ENCODE data around the gene RHBDD1.

The RHBDD1 gene

DNA sequence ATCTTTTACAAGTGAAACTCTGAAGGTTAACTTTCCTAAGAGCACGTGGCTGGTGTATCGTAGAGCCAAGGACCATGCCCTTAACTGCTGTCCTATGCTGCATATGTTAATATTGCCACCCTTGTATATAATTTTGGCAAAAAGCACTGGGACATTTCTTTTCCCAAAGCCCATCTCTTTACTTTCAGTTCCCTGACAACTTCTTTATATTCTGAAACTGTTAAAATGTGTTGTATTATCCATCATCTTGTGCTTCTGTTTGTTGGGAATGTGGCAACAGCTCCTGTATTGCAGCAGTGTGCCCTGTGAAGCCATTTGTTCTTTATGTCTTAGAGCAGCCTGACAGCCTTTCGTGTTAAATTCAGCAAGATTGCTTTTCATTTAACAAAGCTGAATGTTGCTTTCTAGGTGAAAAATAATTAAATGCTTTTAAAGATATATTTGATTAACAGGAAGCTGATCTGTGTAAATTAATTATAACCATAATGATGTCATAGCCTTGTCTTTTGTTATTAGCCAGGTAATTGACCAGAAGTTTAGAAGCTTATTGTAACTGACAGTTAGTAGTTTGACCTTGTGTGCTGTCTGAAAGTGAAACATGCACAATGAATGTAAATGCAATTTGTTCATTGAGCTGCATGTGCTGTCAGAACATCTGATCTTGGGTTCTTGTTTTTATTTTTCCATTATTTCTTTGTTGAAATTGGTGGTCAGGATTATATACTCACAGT is 9.7 kb downstream of the RHBDD1 start:
- H3K36me3 ChIP-seq (ENCODE audit: insufficient read depth, low read length), result peaks cover 2% of the 10 kb centered on the region; the same call in 1 of the 2 replicates
- H3K4me1 ChIP-seq (ENCODE audit: insufficient read depth, low read length), result no peaks in the 10 kb centered on the region
- H3K9ac ChIP-seq (ENCODE audit: low read depth, low read length), result no peak overlapping the region

DNA sequence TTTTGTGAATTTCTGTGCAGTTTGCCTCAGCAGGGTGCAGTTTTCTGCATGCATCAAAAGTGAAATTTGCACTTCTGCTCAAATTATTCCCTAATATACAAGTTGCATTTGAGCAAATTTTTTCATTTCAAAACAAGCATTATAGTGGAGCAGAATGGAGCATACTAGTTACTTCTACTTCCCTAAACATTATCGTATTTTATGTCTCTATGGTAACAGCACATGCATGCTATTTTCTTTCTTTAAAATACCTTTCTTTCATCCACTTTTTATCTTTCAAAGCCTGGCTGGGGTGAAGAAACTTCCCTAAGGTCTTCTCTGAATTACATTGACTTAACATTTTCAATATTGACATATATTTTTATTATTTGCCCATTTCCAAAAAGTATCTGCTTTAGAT is 11.2 kb downstream of the RHBDD1 start:
- Histone ChIP-seq H3K4me1 (ENCODE audit: insufficient read depth, low read length) (no peaks in the 10 kb centered on the region), H3K9ac (ENCODE audit: low read depth, low read length) (no peak overlapping the region), H3K9me3 (ENCODE audit: control insufficient read depth, insufficient read depth, low read length) (no peaks in the 10 kb centered on the region), H3K36me3 (ENCODE audit: insufficient read depth, low read length) (peaks cover 2% of the 10 kb centered on the region; the same call in 1 of the 2 replicates)

More for the DNA sequence above, 9.7 kb downstream of the RHBDD1 start:
- no peaks in the 10 kb centered on the region for H3K9me3 ChIP-seq (ENCODE audit: control insufficient read depth, insufficient read depth, low read length)

DNA sequence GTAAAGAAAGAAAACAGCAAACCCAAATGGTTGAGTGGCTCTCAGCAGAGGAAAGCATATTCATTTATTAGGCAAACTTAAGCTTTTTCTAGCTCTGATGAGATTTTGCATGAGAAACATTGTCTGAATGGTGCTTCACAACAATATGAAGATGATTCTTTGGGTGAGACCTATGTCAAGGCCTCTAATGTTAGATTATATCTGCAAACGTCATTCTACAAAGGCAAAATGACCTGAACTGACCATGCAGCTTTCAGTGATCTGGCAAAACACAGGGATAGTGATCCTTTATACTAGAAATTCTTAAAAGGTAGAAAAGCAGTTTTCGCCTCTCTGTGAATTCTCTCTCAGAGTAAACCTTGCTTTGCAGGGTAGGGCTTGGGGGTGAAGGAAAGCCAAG is 11.7 kb downstream of the RHBDD1 start:
- no peaks in the 10 kb centered on the region for H3K4me1 ChIP-seq (ENCODE audit: insufficient read depth, low read length)
- H3K9me3 ChIP-seq (ENCODE audit: control insufficient read depth, insufficient read depth, low read length), result no peaks in the 10 kb centered on the region
- peaks cover under 1% of the 10 kb centered on the region; the same call in 1 of the 2 replicates for H3K36me3 ChIP-seq (ENCODE audit: insufficient read depth, low read length)
- H3K9ac ChIP-seq (ENCODE audit: low read depth, low read length), result no peak overlapping the region

DNA sequence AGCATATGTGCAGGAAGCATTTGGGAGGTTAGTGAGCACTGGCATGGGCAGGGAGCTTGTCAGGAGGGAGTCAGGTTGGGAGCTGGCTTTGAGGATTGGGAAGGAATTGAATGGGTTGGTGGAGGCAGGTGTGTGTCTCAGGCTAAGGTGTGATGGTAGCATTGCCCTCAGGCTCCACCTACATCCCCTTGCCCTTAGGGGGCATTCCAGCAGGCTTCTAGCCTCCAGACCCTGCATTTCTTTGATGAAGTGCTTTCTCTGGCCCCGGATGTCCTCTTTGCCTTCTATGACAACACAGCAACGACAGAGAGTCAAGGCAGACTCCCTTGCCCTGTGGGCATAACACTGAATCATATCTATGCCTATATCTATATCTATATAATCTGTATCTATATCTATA is 13.5 kb downstream of the RHBDD1 start:
- H3K9ac ChIP-seq (ENCODE audit: low read depth, low read length), result no peak overlapping the region
- H3K9me3 ChIP-seq (ENCODE audit: control insufficient read depth, insufficient read depth, low read length), result no peaks in the 10 kb centered on the region
- no peaks in the 10 kb centered on the region; the same call in 1 of the 2 replicates for H3K36me3 ChIP-seq (ENCODE audit: insufficient read depth, low read length)

DNA sequence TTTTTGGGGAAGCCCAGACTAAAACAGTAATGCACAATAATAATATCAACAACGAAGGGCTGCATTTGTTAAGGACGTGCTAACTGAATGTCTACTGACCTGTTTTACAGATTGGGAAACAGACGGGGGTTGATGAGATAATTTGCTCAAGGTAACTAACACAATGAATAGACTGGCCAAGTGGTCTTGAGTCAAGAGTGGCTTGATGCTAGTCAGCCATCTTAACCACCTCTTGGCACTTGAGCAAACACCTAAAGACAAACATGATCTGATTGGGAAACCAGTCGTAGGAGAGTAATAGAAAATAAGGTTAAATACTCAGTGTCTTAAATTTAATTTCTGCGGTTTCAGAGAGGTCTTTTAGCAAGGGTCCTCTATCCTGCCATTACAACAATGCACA is 14.2 kb downstream of the RHBDD1 start:
- Histone ChIP-seq H3K4me1 (ENCODE audit: insufficient read depth, low read length) (no peaks in the 10 kb centered on the region), H3K36me3 (ENCODE audit: insufficient read depth, low read length) (no peaks in the 10 kb centered on the region; the same call in 1 of the 2 replicates), H3K9ac (ENCODE audit: low read depth, low read length) (no peak overlapping the region), H3K9me3 (ENCODE audit: control insufficient read depth, insufficient read depth, low read length) (no peaks in the 10 kb centered on the region)

More for the DNA sequence above, 13.5 kb downstream of the RHBDD1 start:
- H3K4me1 ChIP-seq (ENCODE audit: insufficient read depth, low read length), result no peaks in the 10 kb centered on the region

DNA sequence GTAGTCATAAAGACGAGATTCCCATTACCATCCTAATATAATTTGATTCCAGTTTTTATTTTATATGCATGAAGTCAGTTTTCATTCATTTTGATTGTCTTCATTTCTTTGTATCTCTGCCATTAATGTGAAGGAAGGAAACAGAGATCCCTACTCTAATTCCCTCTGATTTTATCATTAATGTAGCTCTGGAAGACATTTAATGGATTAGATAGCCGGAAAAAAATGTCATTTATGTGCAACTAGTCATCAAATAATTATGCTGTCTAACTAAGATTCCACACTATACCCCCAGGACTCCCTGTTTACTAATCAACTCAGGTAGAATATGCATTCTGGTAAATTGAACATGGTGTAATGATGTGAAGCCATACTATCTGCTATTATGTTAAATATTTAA is 19.9 kb downstream of the RHBDD1 start:
- Histone ChIP-seq H3K4me1 (ENCODE audit: insufficient read depth, low read length) (no peaks in the 10 kb centered on the region), H3K36me3 (ENCODE audit: insufficient read depth, low read length) (no peaks in the 10 kb centered on the region; the same call in 1 of the 2 replicates), H3K9me3 (ENCODE audit: control insufficient read depth, insufficient read depth, low read length) (no peaks in the 10 kb centered on the region), H3K9ac (ENCODE audit: low read depth, low read length) (no peak overlapping the region)

DNA sequence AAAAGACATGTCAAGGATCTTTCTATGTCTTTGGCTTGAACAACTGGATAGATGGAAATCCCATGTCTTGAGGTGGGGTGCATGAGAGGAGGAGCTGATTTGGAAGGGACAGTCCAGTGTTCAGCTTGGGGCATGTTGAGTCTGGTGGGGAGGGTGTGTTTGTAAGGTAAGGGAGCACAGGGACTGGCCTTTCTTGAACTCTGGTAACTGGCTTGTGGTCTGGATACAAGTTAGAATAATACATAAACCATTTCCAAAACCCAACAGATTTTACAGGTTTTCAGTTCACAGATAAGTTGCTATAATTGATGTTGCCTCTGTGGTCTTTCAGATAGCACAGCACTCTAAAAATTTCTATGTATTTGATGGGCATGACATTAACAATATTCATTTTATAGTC is 24.2 kb downstream of the RHBDD1 start:
- no peak overlapping the region for H3K9ac ChIP-seq (ENCODE audit: low read depth, low read length)
- peaks cover 7% of the 10 kb centered on the region for H3K4me1 ChIP-seq (ENCODE audit: insufficient read depth, low read length)
- no peaks in the 10 kb centered on the region for H3K36me3 ChIP-seq (ENCODE audit: insufficient read depth, low read length)
- no peaks in the 10 kb centered on the region for H3K9me3 ChIP-seq (ENCODE audit: control insufficient read depth, insufficient read depth, low read length)

DNA sequence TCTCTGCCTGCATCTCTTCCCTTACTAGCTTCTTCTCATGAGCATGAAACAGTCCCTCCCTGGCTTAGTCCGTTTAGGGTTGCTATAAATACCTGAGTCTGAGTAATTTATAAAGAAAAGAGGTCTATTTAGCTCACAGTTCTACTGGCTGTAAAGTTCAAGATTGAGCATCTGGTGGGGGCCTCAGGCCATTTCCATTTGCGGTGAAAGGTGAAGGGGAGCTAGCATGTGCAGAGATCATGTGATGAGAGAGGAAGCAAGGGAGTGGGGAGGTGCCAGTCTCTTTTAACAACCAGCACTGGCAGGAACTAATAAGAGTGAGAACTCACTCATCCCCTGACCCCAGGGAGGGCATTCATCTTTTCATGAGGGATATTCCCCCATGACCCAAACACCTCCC is 26.8 kb downstream of the RHBDD1 start:
- H3K4me1 ChIP-seq (ENCODE audit: insufficient read depth, low read length), result peaks cover 12% of the 10 kb centered on the region
- H3K9me3 ChIP-seq (ENCODE audit: control insufficient read depth, insufficient read depth, low read length), result no peaks in the 10 kb centered on the region
- no peak overlapping the region for H3K9ac ChIP-seq (ENCODE audit: low read depth, low read length)
- 0 out of 2 replicates have a peak, but pooled peaks cover 3% of the 10 kb centered on the region for H3K36me3 ChIP-seq (ENCODE audit: insufficient read depth, low read length)

DNA sequence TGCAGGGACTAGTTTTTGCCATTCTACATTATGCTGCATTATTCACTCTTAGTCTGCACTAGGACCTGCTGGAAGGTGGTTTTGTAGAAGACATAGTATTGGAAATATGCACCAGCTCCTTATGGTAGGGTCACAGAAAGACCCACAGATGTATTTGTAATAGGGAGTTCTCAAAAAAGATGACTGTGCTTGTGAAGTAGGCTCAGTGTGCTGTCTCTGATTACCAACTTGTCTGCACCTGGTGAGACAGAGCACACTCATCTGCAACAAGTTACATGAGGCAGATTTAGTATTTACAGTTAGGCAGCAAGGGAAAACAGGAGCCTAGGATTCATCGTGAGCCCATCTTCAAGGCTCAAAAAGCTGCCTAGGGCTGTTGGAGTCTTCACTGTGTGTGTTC is 29.4 kb downstream of the RHBDD1 start:
- Histone ChIP-seq H3K36me3 (ENCODE audit: insufficient read depth, low read length) (0 out of 2 replicates have a peak, but pooled peaks cover 3% of the 10 kb centered on the region), H3K9me3 (ENCODE audit: control insufficient read depth, insufficient read depth, low read length) (no peaks in the 10 kb centered on the region), H3K4me1 (ENCODE audit: insufficient read depth, low read length) (peaks cover 30% of the 10 kb centered on the region), H3K9ac (ENCODE audit: low read depth, low read length) (no peak overlapping the region)

DNA sequence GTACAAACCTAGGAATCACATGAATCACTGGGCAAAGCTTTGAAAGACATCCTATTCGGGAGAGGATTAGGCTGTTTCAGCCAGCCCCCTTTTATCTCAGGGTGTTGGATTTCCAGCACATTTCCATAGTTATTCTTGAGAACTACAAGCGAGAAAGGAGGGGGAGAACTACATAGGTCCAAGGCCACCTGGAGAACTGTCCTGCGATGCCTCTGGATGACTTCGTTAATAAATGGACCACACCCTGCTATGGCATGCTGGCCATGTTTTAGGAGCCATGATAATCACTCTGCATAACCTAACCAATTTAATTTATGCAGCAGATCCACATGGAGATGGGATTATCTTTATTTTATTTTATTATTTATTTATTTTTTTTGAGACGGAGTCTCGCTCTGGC is 29.9 kb downstream of the RHBDD1 start:
- Histone ChIP-seq H3K36me3 (ENCODE audit: insufficient read depth, low read length) (0 out of 2 replicates have a peak, but pooled peaks cover 3% of the 10 kb centered on the region), H3K9ac (ENCODE audit: low read depth, low read length) (no peak overlapping the region), H3K4me1 (ENCODE audit: insufficient read depth, low read length) (peaks cover 30% of the 10 kb centered on the region), H3K9me3 (ENCODE audit: control insufficient read depth, insufficient read depth, low read length) (no peaks in the 10 kb centered on the region)

DNA sequence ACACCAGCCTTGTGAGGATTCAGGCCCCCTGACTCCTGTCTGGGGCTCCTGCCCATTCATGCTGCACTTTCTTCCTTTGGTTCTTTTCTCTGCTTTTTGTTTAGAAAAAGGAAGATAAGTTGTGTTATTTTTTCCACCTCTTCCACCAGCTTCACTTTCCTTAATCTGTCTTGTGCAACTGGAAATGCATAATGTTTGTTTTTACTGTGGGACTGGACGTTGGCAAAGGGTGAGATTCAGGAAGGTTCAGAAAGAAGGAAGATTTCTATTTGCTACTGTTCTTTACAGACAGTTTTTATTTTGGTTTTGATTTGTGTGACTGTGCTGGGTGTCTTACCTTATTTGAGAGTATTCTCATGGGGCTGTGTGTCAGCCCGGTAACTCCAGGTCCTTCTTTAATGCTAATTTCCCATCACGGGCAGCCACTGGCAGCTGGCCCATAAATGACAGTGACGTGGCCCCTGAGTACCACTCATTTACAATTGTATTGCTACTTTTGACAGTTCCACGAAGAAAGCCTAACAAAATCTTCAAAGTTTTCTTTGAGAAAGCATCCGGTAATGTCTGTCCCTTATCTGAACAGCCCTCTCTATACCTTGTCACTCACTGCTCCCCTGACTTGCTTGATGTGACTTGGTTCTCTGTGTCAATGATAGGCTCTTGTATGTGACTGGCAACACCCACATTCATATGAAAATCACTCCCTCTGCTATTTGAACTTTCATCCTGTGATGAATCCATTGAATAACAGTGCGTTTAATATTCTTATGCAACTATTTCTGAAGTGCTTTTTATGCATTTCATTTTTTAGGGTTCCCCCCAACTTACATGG is 32.7 kb downstream of the RHBDD1 start:
- Histone ChIP-seq H3K4me1 (ENCODE audit: insufficient read depth, low read length) (peaks cover 24% of the 10 kb centered on the region), H3K36me3 (ENCODE audit: insufficient read depth, low read length) (0 out of 2 replicates have a peak, but pooled peaks cover 3% of the 10 kb centered on the region), H3K9me3 (ENCODE audit: control insufficient read depth, insufficient read depth, low read length) (no peaks in the 10 kb centered on the region), H3K9ac (ENCODE audit: low read depth, low read length) (no peak overlapping the region)

DNA sequence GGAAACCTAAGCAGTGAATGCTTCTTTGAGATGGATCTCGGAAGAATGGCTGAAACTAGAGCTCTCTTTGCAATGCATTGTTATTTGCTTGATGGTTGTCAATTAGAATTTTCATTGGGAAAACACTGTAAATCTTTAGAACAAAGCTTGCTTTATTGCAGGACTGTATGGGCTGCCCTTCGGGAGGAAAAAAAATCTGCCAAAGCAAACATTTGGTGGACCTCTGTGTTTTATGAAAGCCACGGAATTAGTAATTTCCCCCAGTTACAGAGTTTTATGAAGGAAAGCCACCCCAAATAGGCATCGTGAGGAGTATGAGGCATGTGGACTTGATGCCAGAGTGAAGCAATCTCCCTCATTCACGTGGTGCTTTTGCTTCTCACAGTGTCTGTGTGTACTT is 33.5 kb downstream of the RHBDD1 start:
- Histone ChIP-seq H3K9me3 (ENCODE audit: control insufficient read depth, insufficient read depth, low read length) (no peaks in the 10 kb centered on the region), H3K9ac (ENCODE audit: low read depth, low read length) (no peak overlapping the region), H3K4me1 (ENCODE audit: insufficient read depth, low read length) (peaks cover 24% of the 10 kb centered on the region), H3K36me3 (ENCODE audit: insufficient read depth, low read length) (0 out of 2 replicates have a peak, but pooled peaks cover 3% of the 10 kb centered on the region)

DNA sequence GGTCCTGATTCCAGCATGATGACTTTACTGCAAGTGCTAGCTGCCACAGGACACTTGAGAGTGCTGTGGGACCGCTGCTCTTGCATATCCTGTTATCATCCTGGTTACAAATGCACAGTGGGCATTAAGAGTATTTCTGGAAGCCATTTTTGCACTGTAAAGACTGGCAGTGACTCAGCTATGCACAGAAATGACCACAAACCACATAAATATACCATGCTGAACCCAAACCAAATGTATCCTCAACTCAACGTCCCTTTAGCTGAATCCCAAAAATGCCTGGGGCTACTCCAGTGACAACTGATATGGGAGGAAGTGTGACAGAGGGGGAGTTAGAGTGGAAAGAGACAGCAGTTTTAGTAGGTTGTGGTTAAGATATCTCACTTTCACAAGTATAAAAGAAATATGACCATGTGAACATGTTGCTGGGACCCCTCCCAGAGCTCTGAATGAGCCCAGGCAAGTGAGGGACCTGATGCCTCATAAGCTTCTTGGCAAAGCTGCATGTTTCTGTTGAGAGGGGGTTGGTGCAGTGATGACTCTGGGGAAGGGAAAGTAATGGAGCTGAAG is 37.3 kb downstream of the RHBDD1 start:
- Histone ChIP-seq H3K36me3 (ENCODE audit: insufficient read depth, low read length) (no peaks in the 10 kb centered on the region), H3K9me3 (ENCODE audit: control insufficient read depth, insufficient read depth, low read length) (no peaks in the 10 kb centered on the region), H3K9ac (ENCODE audit: low read depth, low read length) (no peak overlapping the region), H3K4me1 (ENCODE audit: insufficient read depth, low read length) (peaks cover 16% of the 10 kb centered on the region)

DNA sequence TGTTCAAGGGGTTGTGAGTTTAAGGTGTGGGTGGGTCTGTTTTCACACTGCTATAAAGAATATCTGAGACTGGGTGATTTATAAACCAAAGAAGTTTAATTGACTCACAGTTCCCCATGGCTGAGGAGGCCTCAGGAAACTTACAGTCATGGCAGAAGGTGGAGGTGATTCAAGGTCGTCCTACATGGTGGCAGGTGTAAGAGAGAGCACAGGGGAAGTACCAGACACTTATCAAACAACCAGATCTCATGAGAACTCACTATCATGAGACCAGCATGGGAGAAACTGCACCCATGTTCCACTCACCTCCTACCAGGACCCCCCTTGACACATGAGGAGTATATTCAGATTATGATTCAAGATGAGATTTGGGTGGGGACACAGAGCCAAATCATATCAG is 38.0 kb downstream of the RHBDD1 start:
- Histone ChIP-seq H3K36me3 (ENCODE audit: insufficient read depth, low read length) (no peaks in the 10 kb centered on the region), H3K4me1 (ENCODE audit: insufficient read depth, low read length) (peaks cover 10% of the 10 kb centered on the region), H3K9ac (ENCODE audit: low read depth, low read length) (no peak overlapping the region), H3K9me3 (ENCODE audit: control insufficient read depth, insufficient read depth, low read length) (no peaks in the 10 kb centered on the region)

Measured in ES-I3 (cell line).